ENCODE results near the gene SLC10A1.

DNA sequence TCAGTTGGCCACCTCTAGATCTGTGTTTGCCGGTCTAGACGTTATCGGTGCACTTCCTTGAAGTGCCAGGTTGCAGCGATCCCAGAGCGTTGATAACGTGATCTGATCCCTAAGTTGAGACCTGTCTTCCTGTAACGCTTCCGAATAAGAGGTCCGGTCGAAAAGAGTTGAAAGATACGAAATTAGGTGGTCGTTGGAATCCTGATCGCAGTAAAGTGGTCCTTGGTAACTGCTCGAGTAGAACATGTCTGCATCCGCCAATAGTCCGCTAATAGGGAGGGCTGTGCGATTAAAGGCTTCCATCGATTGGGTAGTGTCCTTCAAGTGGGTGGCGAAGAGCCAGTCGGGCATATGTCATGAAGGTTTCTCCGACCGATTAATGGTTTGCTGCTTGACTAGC, 27.4 kb downstream of the SLC10A1 start:
- TF ChIP-seq, protein P1, sequence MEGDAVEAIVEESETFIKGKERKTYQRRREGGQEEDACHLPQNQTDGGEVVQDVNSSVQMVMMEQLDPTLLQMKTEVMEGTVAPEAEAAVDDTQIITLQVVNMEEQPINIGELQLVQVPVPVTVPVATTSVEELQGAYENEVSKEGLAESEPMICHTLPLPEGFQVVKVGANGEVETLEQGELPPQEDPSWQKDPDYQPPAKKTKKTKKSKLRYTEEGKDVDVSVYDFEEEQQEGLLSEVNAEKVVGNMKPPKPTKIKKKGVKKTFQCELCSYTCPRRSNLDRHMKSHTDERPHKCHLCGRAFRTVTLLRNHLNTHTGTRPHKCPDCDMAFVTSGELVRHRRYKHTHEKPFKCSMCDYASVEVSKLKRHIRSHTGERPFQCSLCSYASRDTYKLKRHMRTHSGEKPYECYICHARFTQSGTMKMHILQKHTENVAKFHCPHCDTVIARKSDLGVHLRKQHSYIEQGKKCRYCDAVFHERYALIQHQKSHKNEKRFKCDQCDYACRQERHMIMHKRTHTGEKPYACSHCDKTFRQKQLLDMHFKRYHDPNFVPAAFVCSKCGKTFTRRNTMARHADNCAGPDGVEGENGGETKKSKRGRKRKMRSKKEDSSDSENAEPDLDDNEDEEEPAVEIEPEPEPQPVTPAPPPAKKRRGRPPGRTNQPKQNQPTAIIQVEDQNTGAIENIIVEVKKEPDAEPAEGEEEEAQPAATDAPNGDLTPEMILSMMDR (IDR thresholded peaks at IDR 0.05) = no peak
- no peak for TF ChIP-seq POLR2A (IDR thresholded peaks at IDR 0.05)

All from thyroid gland (tissue), 4 donors.